Erythroblast (primary cell): ENCODE results near the gene KRTAP10-5.

Experiments
- GATA1 ChIP-seq: IDR thresholded peaks from 2 replicates; pipeline ENCODE4 v1.6.1; 2011; ENCODE audit warnings: low read depth, mild to moderate bottlenecking, control low read depth, low read length, moderate library complexity
- POLR2A ChIP-seq: IDR thresholded peaks from 2 replicates; pipeline ENCODE4 v1.6.1; 2011; ENCODE audit warnings: mild to moderate bottlenecking, low read length

DNA sequence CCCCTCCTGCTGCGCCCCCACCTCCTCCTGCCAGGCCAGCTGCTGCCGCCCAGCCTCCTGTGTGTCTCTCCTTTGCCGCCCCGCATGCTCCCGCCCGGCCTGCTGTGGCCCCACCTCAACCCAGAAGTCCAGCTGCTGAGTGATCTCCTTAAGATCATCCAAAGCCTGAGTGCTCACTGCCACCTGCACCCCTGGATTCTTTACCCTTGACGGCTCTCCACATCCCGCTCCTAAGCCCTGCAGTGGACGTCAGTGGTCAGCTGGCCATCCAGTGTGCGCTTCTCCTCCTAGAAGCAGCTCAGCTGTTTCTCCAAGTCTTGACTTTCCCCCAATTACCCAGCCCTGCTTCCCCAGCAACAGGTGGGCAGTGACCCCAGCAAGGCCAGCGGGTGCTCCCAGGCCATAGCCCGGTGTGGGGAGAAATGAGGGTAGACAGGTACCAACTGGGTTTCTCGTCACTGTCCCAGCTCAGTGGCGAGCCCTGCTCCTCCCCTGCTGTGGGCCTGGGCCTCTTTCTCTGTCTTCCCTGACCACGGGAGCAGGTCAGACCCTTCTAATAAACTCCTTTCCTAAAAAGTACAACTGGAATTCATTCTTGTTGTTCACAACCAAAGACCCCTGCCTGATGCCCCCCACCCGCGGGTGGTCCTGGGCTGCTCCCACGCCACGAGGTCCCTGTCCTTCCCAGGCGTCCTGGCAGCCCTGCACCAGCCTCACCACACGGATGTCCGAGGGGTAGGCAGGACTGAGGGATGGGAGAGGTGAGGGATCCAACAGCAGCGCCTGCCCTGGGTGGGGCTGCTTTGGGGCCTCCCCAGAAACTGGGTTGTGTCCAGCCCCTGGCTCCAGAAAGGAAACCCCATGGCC lies 21.4 kb upstream of the KRTAP10-5 start:
- TF ChIP-seq POLR2A (no peak), GATA1 (no peak)
